Activated gamma-delta T cell treated with Interleukin-2 at 50 U/mL for 16 hours (primary cell): Measurements from ENCODE around the gene VPS13D.

Experiments
- DNase-seq: peaks from one replicate; pipeline ENCODE4 v3.0.0-alpha.2; 2020

Gene VPS13D

DNA sequence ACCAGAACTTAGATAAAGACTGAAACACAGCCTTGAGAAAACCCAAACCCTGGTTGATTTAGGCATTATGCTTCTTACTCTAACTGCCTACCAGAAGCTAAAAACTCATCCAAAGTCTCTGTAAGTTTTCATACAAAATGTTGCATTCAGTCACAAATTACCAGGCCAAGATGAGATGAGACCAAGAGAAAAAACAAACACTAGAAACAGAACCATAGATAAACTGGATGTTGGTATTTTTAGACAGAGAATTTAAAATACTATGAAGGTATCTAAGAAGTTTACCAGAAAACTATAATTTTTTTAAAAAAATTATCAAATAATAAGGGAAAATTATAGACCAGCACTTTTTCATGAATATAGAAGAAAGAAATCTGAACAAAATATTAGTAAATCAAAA, 180.5 kb downstream of the VPS13D start:
- DNase-seq = no peak

GRCh38 chr1:12411098-12411497, 181.3 kb downstream of the VPS13D start:
- no peak for DNase-seq

- no peak for DNase-seq
Measured at GRCh38 chr1:12411747-12412146, 181.9 kb downstream of the VPS13D start.

DNA sequence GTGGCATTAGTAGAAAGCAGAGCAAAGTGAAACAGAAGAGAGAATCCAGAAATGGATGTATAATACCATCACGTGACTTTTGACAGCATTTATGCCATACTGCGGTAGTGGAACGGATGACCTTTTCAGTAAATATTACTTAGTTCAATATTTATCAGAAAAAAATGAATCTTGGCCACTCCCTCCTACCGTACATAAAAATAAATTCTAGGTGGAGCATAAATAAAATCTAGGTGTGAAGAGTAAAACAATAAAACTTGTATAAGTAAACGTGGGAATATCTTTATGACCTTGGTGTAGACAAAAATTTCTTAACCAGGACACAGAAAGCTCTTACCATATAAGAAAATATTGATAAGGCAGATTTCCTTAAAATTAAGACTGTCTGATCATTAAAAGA, 182.6 kb downstream of the VPS13D start:
- DNase-seq = no peak

DNA sequence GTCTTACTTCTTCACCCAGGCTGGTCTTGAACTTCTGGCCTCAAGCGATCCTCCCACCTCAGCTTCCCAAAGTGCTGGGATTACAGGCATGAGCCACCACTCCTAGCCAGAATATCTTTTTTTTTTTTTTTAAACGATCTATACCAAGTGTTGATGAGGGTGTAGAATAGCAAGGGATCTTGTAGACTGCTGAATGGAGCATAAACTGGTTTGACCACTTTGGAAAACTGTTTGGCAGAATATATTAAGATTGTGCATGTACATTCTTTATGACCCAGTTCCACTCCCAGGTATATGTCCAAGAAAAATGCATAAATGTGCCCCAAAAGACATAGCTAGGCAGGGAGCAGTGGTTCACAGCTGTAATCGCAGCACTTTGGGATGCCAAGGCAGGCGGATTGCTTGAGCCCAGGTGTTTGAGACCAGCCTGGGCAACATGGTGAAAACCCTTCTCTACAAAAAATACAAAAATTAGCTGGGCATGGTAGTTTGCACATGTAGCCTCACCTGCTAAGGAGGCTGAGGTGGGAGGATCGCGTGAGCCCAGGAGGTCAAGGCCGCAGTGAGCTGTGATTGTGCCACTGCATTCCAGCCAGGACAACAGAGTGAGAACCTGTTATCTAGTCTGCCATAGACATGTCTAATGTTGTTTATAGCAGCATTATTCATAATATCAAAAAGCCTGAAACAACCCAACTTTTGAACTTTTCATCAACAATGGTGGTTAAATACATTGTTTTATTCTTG, 184.0 kb downstream of the VPS13D start:
- DNase-seq = no peak

DNA sequence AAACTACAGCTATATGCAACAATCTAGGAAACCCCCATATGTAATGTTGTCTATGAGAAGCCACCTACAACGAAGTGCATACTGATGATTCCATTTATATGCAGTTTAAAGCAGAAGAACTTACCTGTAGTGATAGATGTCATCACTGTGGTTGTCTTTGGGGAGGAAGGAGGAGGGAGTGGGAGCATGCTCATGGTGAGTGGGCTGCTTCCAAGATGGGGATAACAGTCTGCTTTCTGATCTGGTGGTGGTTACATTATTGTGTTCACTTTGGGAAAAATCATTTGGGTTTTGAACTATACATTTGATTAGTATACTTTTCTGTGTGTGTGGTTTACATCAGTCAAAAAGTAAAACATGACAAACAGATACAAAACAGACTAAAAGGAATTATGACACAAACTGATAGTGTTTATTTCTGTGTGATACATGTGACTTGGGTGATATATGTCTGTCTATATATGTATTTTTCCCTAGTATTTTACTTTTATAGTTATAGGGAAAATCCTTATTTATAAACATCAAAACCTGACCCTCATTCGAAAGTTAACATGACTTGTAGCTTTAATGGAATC, 184.7 kb downstream of the VPS13D start:
- DNase-seq = no peak

- no peak for DNase-seq
Measured at GRCh38 chr1:12415038-12415466, 185.2 kb downstream of the VPS13D start.

DNA sequence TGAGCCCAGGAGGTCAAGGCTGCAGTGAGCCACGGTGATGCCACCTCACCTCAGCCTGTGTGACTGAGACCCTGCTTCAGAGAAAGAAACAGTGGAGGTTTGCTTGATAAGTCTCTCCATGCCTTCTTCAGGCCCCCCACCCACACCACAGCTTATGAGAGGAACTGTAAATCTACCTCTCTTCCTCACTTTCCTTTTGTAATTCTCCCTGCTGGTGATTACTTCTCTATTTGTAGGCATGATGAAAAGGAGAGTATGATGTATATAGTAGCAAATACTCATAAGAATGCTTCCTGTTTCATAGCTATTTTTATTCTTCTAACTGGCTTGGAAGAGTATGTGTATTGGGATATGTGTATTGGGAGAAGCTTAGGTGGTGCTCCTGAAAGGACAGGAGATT, 186.3 kb downstream of the VPS13D start:
- DNase-seq = no peak

- DNase-seq = no peak
Measured at GRCh38 chr1:12416744-12417143, 186.9 kb downstream of the VPS13D start.

DNA sequence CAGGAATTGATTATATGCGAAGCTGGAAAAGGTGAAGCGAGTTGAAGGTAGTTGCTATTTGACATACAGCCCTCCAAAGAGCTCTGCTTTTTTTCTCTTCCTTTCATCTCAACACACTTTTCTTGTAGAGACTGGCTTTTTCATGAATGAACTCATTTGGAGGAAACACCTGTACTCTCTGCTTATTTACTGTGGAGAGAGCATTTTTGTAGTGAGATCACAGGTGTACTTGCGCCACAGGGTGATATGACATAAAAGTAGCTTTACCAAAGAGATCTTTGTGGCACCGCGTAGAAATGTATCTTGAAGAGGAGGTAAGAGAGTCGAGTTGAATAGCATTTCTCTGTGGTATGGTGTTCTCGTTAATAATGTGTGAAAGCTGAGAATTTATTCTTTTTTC, 187.6 kb downstream of the VPS13D start:
- DNase-seq = no peak

DNA sequence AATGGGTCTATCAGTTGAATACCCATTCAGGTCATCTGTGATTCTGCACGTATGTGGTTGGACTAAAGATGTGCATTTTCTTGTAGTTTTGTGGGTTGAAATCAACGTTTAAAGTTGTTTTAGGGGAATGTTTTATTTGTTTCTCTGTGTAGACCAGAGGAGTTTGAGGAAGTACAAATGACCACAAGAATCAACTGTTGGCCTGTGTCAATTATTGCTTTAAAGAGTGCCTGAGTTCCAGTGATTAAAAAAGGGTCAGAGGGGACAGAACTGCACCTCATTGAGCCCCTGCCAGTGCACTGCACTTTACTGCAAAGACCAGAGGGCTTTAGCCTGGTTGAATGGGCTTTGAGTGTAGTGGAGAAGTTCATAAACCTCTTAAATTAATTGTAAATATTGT, 190.3 kb downstream of the VPS13D start:
- DNase-seq = no peak

GRCh38 chr1:12422488-12422887, 192.7 kb downstream of the VPS13D start:
- no peak for DNase-seq

GRCh38 chr1:12424087-12424529, 194.3 kb downstream of the VPS13D start:
- DNase-seq = no peak

- no peak for DNase-seq
Measured at GRCh38 chr1:12424793-12425192, 195.0 kb downstream of the VPS13D start.

- DNase-seq = no peak
Measured at GRCh38 chr1:12426030-12426429, 196.2 kb downstream of the VPS13D start.

DNA sequence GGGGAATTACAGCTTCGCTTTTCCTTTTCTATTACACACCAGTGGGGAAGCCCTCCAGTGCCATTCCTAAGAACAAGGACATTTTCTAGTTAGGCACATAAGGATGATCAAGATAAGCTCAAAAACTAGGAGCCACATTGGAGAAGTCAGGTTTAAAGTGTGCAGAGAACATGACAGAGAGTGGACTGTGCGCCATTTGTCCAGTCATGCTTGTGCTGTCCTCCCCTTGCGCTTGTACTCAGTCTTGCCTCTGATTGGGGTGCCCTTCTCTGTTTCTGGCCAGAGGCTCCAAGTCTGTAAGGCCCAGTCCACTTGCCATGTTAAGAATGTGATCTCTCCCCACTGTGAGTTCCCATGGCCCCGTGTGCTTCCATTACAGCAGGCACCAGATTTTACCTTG, 198.5 kb downstream of the VPS13D start:
- no peak for DNase-seq

- DNase-seq = no peak
Measured at GRCh38 chr1:12430525-12430924, 200.7 kb downstream of the VPS13D start.

DNA sequence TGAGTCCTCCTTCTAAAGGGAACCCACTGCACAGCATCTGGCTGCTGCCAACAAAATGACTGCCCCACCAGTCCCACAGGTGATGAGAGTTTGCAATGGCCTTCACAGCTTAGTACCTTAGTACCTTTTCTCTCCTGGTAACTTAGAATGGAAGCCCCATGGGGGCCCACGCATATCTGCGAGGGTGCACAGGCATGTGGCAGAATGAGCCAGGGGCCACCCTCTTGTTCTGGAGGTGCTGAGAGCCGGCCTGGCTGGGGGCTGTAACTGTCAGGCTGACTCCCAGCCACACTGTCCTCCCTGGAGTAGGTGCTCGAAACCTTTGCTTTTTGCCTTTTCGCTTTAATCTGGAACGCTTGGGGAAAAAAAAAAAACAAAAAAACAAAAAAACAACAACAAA, 203.1 kb downstream of the VPS13D start:
- DNase-seq = no peak

DNA sequence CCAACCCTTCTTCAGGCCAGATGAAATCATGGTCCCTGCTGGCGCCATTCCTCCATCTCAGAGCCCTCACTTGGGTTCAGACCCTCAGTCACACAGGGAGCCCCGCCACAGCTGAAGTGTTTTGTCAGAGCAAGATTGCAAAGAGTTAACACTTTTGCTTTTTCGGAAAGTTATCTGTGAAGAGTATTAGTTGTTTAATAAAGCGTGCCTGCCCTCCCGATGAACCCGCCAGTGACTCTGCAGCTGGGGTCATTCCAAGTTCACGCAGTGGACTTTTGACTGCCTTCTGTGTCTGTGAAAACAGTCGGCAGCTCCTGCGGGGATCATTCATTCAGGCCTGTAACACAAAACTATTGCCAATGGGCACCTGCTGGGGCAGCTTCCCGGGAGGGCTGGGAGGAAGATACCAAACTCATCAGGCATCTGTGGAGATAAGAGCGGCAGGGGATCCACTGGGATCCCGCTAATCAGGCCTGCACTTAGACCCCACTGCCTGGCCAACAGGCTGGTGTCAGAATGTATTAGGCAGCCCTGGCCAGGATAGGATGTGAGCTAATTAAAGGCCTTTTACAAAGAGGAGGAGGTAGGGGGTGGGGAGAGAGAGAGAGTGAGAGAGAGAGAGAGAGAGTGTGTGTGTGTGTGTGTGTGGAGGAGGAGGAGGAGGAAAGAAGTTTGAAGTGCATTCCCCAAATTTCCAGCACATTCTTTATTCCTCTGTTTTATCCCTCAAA, 203.7 kb downstream of the VPS13D start:
- no peak for DNase-seq

DNA sequence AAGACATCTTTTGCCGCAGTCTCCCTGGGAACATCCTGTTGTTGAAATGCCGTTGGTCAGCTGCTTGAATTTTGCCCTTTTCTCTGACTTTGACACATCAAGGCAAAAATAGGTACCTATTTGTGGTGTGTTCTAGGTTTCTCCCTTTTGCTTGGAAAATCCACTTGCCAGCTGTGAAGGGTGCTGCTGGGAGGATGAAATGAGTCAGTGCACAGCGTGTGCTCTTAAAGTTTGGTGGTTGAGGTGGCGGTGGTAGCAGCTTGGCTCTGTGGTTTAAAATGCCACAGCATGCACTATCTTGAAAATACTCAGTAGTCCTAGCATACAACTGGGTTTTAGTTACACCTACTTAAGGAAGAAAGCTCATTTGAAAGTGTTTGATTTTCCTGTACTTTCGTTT, 204.3 kb downstream of the VPS13D start:
- peak; percentile 43 for DNase-seq

- no peak for DNase-seq
Measured at GRCh38 chr1:12434686-12435085, 204.9 kb downstream of the VPS13D start.

GRCh38 chr1:12435639-12436344, 206.0 kb downstream of the VPS13D start:
- DNase-seq = no peak

- no peak for DNase-seq
Measured at GRCh38 chr1:12436345-12436658, 206.5 kb downstream of the VPS13D start.
